ENCODE data around the gene KNL1.

The KNL1 gene

GRCh38 chr15:40650479-40650878 is 56.4 kb downstream of the KNL1 start:
- TF ChIP-seq RAD21 (IDR thresholded peaks at IDR 0.05; ENCODE audit: low read depth) (no peak), NFIC (IDR thresholded peaks at IDR 0.05) (no peak), EGR1 (IDR thresholded peaks at IDR 0.05) (no peak), FOXM1 (IDR thresholded peaks at IDR 0.05; ENCODE audit: borderline replicate concordance, low read depth) (no peak), CREB1 (IDR thresholded peaks at IDR 0.05; ENCODE audit: low read depth) (no peak), TAF1 (IDR thresholded peaks at IDR 0.05; ENCODE audit: low read depth) (no peak), REST (IDR thresholded peaks at IDR 0.05; ENCODE audit: low read depth) (no peak)

- no peak for TF ChIP-seq CEBPB (IDR thresholded peaks at IDR 0.05)
- no peak for TF ChIP-seq REST (IDR thresholded peaks at IDR 0.05; ENCODE audit: low read depth)
- TF ChIP-seq TAF1 (IDR thresholded peaks at IDR 0.05; ENCODE audit: low read depth): no peak
- TF ChIP-seq TEAD4 (IDR thresholded peaks at IDR 0.05): no peak
- TF ChIP-seq MAX (IDR thresholded peaks at IDR 0.05): no peak
- TF ChIP-seq TCF12 (IDR thresholded peaks at IDR 0.05; ENCODE audit: low read depth): no peak
- TF ChIP-seq EGR1 (IDR thresholded peaks at IDR 0.05): no peak
- TF ChIP-seq NFIC (IDR thresholded peaks at IDR 0.05): no peak
- no peak for TF ChIP-seq YY1 (IDR thresholded peaks at IDR 0.05; ENCODE audit: low read depth)
- TF ChIP-seq RAD21 (IDR thresholded peaks at IDR 0.05; ENCODE audit: low read depth): no peak
- no peak for TF ChIP-seq ZBTB7A (IDR thresholded peaks at IDR 0.05; ENCODE audit: low read depth)
- TF ChIP-seq FOXM1 (IDR thresholded peaks at IDR 0.05; ENCODE audit: borderline replicate concordance, low read depth): no peak
- TF ChIP-seq USF1 (IDR thresholded peaks at IDR 0.05): no peak
Measured at GRCh38 chr15:40660686-40661085, 66.6 kb downstream of the KNL1 start.

- no peak for TF ChIP-seq REST (IDR thresholded peaks at IDR 0.05; ENCODE audit: low read depth)
- no peak for TF ChIP-seq NFIC (IDR thresholded peaks at IDR 0.05)
- no peak for TF ChIP-seq EP300 (IDR thresholded peaks at IDR 0.05; ENCODE audit: borderline replicate concordance)
- TF ChIP-seq EGR1 (IDR thresholded peaks at IDR 0.05): no peak
- TF ChIP-seq RAD21 (IDR thresholded peaks at IDR 0.05; ENCODE audit: low read depth): no peak
- TF ChIP-seq FOXM1 (IDR thresholded peaks at IDR 0.05; ENCODE audit: borderline replicate concordance, low read depth): no peak
- TF ChIP-seq TAF1 (IDR thresholded peaks at IDR 0.05; ENCODE audit: low read depth): no peak
Measured at GRCh38 chr15:40664909-40665308, 70.9 kb downstream of the KNL1 start.

GRCh38 chr15:40680151-40680550 is 86.1 kb downstream of the KNL1 start:
- TF ChIP-seq REST (IDR thresholded peaks at IDR 0.05; ENCODE audit: low read depth) (no peak), TAF1 (IDR thresholded peaks at IDR 0.05; ENCODE audit: low read depth) (no peak), USF1 (IDR thresholded peaks at IDR 0.05) (no peak), ZBTB7A (IDR thresholded peaks at IDR 0.05; ENCODE audit: low read depth) (no peak), RAD21 (IDR thresholded peaks at IDR 0.05; ENCODE audit: low read depth) (no peak), EGR1 (IDR thresholded peaks at IDR 0.05) (no peak), TCF12 (IDR thresholded peaks at IDR 0.05; ENCODE audit: low read depth) (no peak), EP300 (IDR thresholded peaks at IDR 0.05; ENCODE audit: borderline replicate concordance) (no peak), FOXM1 (IDR thresholded peaks at IDR 0.05; ENCODE audit: borderline replicate concordance, low read depth) (no peak), MAX (IDR thresholded peaks at IDR 0.05) (no peak)
